Gastroesophageal sphincter (tissue), 3 donors: ENCODE measurements around the gene CEMIP2.

Experiments
- CTCF ChIP-seq, 4 experiments: fragments of 200-600 bp in 2 of 4; fragments of 450-650 bp in 2 of 4; sonication (generic) in 1 of 4; IDR thresholded peaks; one replicate each; pipeline ENCODE4 v1.5.1; 2017 to 2019; ENCODE audit warnings: antibody characterized with exemption in 4 of 4, mild to moderate bottlenecking in 2 of 4, moderate library complexity in 2 of 4
- EP300 ChIP-seq: sonication (generic); formaldehyde crosslinking; IDR thresholded peaks from one replicate; pipeline ENCODE4 v1.6.1; 2017; ENCODE audit warnings: antibody characterized with exemption, mild to moderate bottlenecking

DNA sequence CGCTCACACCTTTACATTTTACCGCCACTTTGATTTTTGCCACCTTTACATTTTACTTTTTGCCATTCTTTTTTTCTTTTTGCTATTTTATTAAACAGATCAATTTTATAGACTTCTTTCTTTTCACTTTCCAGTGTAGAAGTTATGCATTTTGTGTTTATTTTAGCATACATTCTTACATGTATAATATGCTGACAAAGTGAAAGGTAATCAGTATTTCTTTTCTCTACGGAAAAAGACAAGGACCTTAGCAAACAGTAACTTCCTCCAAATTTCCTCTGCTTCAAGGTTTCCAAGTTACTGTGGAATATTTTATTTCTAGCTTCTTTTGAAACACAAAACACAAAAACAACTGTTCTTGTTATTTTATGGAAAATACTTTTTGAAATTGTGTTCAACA, 97.0 kb downstream of the CEMIP2 start:
- TF ChIP-seq CTCF (IDR thresholded peaks at IDR 0.05) (no peak), EP300 (no peak)
